Activated T-cell treated with anti-CD3 and anti-CD28 coated beads, Interleukin-2, amount 50 U/mL, for 4 hours (primary cell): ENCODE data around the gene CD274. TPM values are rescaled to one million over a fixed set of nuclear protein-coding genes. Genes with fewer than 3 reads are reported as not detected.
"Not testable (repeated sequence)": the region's sequence is repeated elsewhere in the genome, so short reads cannot be mapped to it uniquely, and the experiment has no call there.

ENCODE experiments used
- ATAC-seq, 2 donors: fragments of 200-7000 bp; cut with Tn5 transposase; one replicate each; pipeline ENCODE4 v1.10.0; 2021
- DNase-seq: peaks from one replicate; pipeline ENCODE4 v3.0.0-alpha.2; 2020
- H3K27me3 Mint-ChIP-seq: one replicate; pipeline ENCODE4 v1.8.0; 2021; ENCODE audit warnings: low read depth, mixed read lengths
- H3K36me3 Mint-ChIP-seq: one replicate; pipeline ENCODE4 v1.8.0; 2022; ENCODE audit warnings: mixed read lengths; ENCODE audit not compliant: insufficient read depth
- H3K4me1 Mint-ChIP-seq: one replicate; pipeline ENCODE4 v1.8.0; 2021; ENCODE audit warnings: low read depth, mixed read lengths
- H3K4me3 Mint-ChIP-seq: one replicate; pipeline ENCODE4 v1.8.0; 2021; ENCODE audit warnings: mild to moderate bottlenecking, moderate library complexity, mixed read lengths
- H3K9me3 Mint-ChIP-seq: one replicate; pipeline ENCODE4 v1.8.0; 2021; ENCODE audit warnings: mixed read lengths
- total RNA-seq, 3 donors: library from RNA; stranded (reverse); gene quantifications; one replicate each; pipeline ENCODE4 v1.2.1, GENCODE V29; 2021

CD274 gene
- total RNA-seq, 3 donors from 2014 or later: 33.7 to 58.4 (median 42.1) TPM

GRCh38 chr9:5466766-5467165 lies 16.4 kb downstream of the CD274 start:
- Mint-ChIP-seq H3K9me3 (no peaks in the 10 kb centered on the region), H3K4me1 (peaks cover 14% of the 10 kb centered on the region), H3K4me3 (no peak overlapping the region), H3K36me3 (peaks cover 70% of the 10 kb centered on the region), H3K27me3 (no peaks in the 10 kb centered on the region)
- no peak for ATAC-seq
- no peak for DNase-seq

- H3K36me3 Mint-ChIP-seq: peaks cover 56% of the 10 kb centered on the region
- H3K4me1 Mint-ChIP-seq: peaks cover 12% of the 10 kb centered on the region
- no peak overlapping the region for H3K4me3 Mint-ChIP-seq
- DNase-seq: no peak
- no peaks in the 10 kb centered on the region for H3K9me3 Mint-ChIP-seq
- no peak for ATAC-seq
- no peaks in the 10 kb centered on the region for H3K27me3 Mint-ChIP-seq
These were observed 18.5 kb downstream of the CD274 start for GRCh38 chr9:5468850-5469249.

- Mint-ChIP-seq H3K9me3 (no peaks in the 10 kb centered on the region), H3K4me1 (peaks cover 12% of the 10 kb centered on the region), H3K4me3 (no peak overlapping the region), H3K27me3 (no peaks in the 10 kb centered on the region), H3K36me3 (peaks cover 49% of the 10 kb centered on the region)
- ATAC-seq (no peak), DNase-seq (no peak)
These were observed 19.8 kb downstream of the CD274 start for GRCh38 chr9:5470122-5470521.

GRCh38 chr9:5470816-5471215 lies 20.5 kb downstream of the CD274 start:
- H3K36me3 Mint-ChIP-seq: peaks cover 43% of the 10 kb centered on the region
- no peaks in the 10 kb centered on the region for H3K9me3 Mint-ChIP-seq
- no peaks in the 10 kb centered on the region for H3K27me3 Mint-ChIP-seq
- ATAC-seq (peak; percentile 63 to 67), DNase-seq (no peak)
- H3K4me1 Mint-ChIP-seq: peaks cover 7% of the 10 kb centered on the region
- no peak overlapping the region for H3K4me3 Mint-ChIP-seq

- H3K4me1 Mint-ChIP-seq: peaks cover 13% of the 10 kb centered on the region
- H3K36me3 Mint-ChIP-seq, H3K9me3 Mint-ChIP-seq, H3K27me3 Mint-ChIP-seq, H3K4me3 Mint-ChIP-seq, ATAC-seq, DNase-seq: not testable (repeated sequence)
These were observed 25.3 kb downstream of the CD274 start for GRCh38 chr9:5475611-5476010.

GRCh38 chr9:5478206-5478605 lies 27.9 kb downstream of the CD274 start:
- peak; percentile 75 to 83 for ATAC-seq
- Mint-ChIP-seq H3K4me1 (peaks cover 10% of the 10 kb centered on the region), H3K9me3 (peaks cover 9% of the 10 kb centered on the region), H3K4me3 (no peak overlapping the region), H3K36me3 (peaks cover 1% of the 10 kb centered on the region), H3K27me3 (no peaks in the 10 kb centered on the region)
- no peak for DNase-seq

- no peak for ATAC-seq
These were observed 29.8 kb downstream of the CD274 start for GRCh38 chr9:5479994-5480694.

GRCh38 chr9:5480919-5481318 lies 30.6 kb downstream of the CD274 start:
- Mint-ChIP-seq H3K4me3 (no peak overlapping the region), H3K4me1 (peaks cover 10% of the 10 kb centered on the region), H3K27me3 (no peaks in the 10 kb centered on the region), H3K36me3 (no peaks in the 10 kb centered on the region), H3K9me3 (peaks cover 9% of the 10 kb centered on the region)
- no peak for ATAC-seq
- no peak for DNase-seq

More at GRCh38 chr9:5479994-5480694, 29.8 kb downstream of the CD274 start:
- H3K4me3 Mint-ChIP-seq: no peak overlapping the region
- no peak for DNase-seq
- H3K9me3 Mint-ChIP-seq: peaks cover 9% of the 10 kb centered on the region
- H3K36me3 Mint-ChIP-seq: no peaks in the 10 kb centered on the region
- no peaks in the 10 kb centered on the region for H3K27me3 Mint-ChIP-seq
- H3K4me1 Mint-ChIP-seq: peaks cover 10% of the 10 kb centered on the region

GRCh38 chr9:5481322-5482040 lies 31.1 kb downstream of the CD274 start:
- H3K4me1 Mint-ChIP-seq: peaks cover 10% of the 10 kb centered on the region
- peaks cover 5% of the 10 kb centered on the region for H3K9me3 Mint-ChIP-seq
- no peak for ATAC-seq
- DNase-seq: no peak
- no peaks in the 10 kb centered on the region for H3K36me3 Mint-ChIP-seq
- H3K27me3 Mint-ChIP-seq: no peaks in the 10 kb centered on the region
- H3K4me3 Mint-ChIP-seq: no peak overlapping the region

- ATAC-seq (no peak), DNase-seq (no peak)
- peaks cover 10% of the 10 kb centered on the region for H3K4me1 Mint-ChIP-seq
- no peak overlapping the region for H3K4me3 Mint-ChIP-seq
- H3K9me3 Mint-ChIP-seq: peaks cover 4% of the 10 kb centered on the region
- no peaks in the 10 kb centered on the region for H3K36me3 Mint-ChIP-seq
- no peaks in the 10 kb centered on the region for H3K27me3 Mint-ChIP-seq
These were observed 31.9 kb downstream of the CD274 start for GRCh38 chr9:5482194-5482593.

GRCh38 chr9:5483306-5483705 lies 33.0 kb downstream of the CD274 start:
- no peaks in the 10 kb centered on the region for H3K27me3 Mint-ChIP-seq
- H3K9me3 Mint-ChIP-seq: peaks cover 4% of the 10 kb centered on the region
- no peaks in the 10 kb centered on the region for H3K36me3 Mint-ChIP-seq
- no peak for DNase-seq
- H3K4me3 Mint-ChIP-seq: no peak overlapping the region
- peaks cover 7% of the 10 kb centered on the region for H3K4me1 Mint-ChIP-seq
- no peak for ATAC-seq

GRCh38 chr9:5485378-5486085 lies 35.2 kb downstream of the CD274 start:
- DNase-seq (no peak), ATAC-seq (no peak)
- Mint-ChIP-seq H3K27me3 (no peaks in the 10 kb centered on the region), H3K4me1 (peaks cover under 1% of the 10 kb centered on the region), H3K9me3 (no peaks in the 10 kb centered on the region), H3K36me3 (no peaks in the 10 kb centered on the region), H3K4me3 (no peak overlapping the region)

- Mint-ChIP-seq H3K36me3 (no peaks in the 10 kb centered on the region), H3K27me3 (no peaks in the 10 kb centered on the region), H3K4me3 (no peak overlapping the region), H3K9me3 (no peaks in the 10 kb centered on the region), H3K4me1 (no peaks in the 10 kb centered on the region)
- ATAC-seq (no peak), DNase-seq (no peak)
These were observed 36.6 kb downstream of the CD274 start for GRCh38 chr9:5486988-5487387.

- no peak overlapping the region for H3K4me3 Mint-ChIP-seq
- peaks cover 6% of the 10 kb centered on the region for H3K4me1 Mint-ChIP-seq
- ATAC-seq: no peak
- H3K9me3 Mint-ChIP-seq: no peaks in the 10 kb centered on the region
- no peak for DNase-seq
- no peaks in the 10 kb centered on the region for H3K27me3 Mint-ChIP-seq
- H3K36me3 Mint-ChIP-seq: no peaks in the 10 kb centered on the region
These were observed 38.1 kb downstream of the CD274 start for GRCh38 chr9:5488221-5489008.
